ENCODE results near the gene PEPD. TPM values are rescaled to one million over a fixed set of nuclear protein-coding genes. Genes with fewer than 3 reads are reported as not detected.

Gene PEPD
- polyA plus RNA-seq, 3 donors = 61.5 to 218 (median 171) TPM

GRCh38 chr19:33389421-33390100, 132.0 kb downstream of the PEPD start:
- peak overlapping the region; percentile 32 to 60 for H3K27ac ChIP-seq (ENCODE audit: low read depth in 1 of 2, low read length in 2 of 2)
- no peaks in the 10 kb centered on the region for H3K27me3 ChIP-seq (ENCODE audit: control insufficient read depth in 2 of 2, insufficient read depth in 2 of 2, low read length in 2 of 2)
- Mint-ChIP-seq H3K27me3 (ENCODE audit: low read depth in 3 of 3) (no peaks in the 10 kb centered on the region), H3K9me3 (no peaks in the 10 kb centered on the region), H3K27ac (peak overlapping the region in 6 of 7 donors; percentile 36 to 85 (median 61)), H3K4me3 (no peak overlapping the region), H3K4me1 (peaks cover 62% of the 10 kb centered on the region), H3K36me3 (peaks cover 20 to 24% of the 10 kb centered on the region in 2 donors)
- H3K9me3 ChIP-seq (replicated peaks in 1 of 2; ENCODE audit: control insufficient read depth in 1 of 2, insufficient read depth in 1 of 2, low read length in 2 of 2) = no peaks in the 10 kb centered on the region
- WGBS (ENCODE audit: insufficient coverage) = 48% methylated on average over 17 of the region's 22 CpGs
- peaks cover 93% of the 10 kb centered on the region for H3K79me2 ChIP-seq (ENCODE audit: insufficient read depth, low read length)
- peaks cover 20 to 25% of the 10 kb centered on the region in 2 donors for H3K36me3 ChIP-seq (replicated peaks in 1 of 2; ENCODE audit: control insufficient read depth in 1 of 2, insufficient read depth in 2 of 2, low read length in 2 of 2)
- peaks cover 58 to 66% of the 10 kb centered on the region in 2 donors for H3K4me1 ChIP-seq (ENCODE audit: control insufficient read depth in 1 of 2, insufficient read depth in 2 of 2, low read length in 2 of 2)
- peaks cover 37% of the 10 kb centered on the region for H4K20me1 ChIP-seq (ENCODE audit: insufficient read depth, low read length)
- intact Hi-C loops (cut with micrococcal nuclease) = no loop called here
- peak overlapping the region in 1 of 3 experiments; percentile 10 for H3K4me3 ChIP-seq (replicated peaks in 1 of 3; ENCODE audit: low read depth in 2 of 3, low read length in 3 of 3)
- H2AFZ ChIP-seq (ENCODE audit: insufficient read depth, low read depth, low read length, poor library complexity, severe bottlenecking) = peak overlapping the region; percentile 47
- no peak for DNase-seq
- peak overlapping the region; percentile 58 for H3K4me2 ChIP-seq (replicated peaks; ENCODE audit: extremely low read depth, low read length, poor library complexity, severe bottlenecking)
- no peak for TF ChIP-seq CTCF (IDR thresholded peaks at IDR 0.05)
- H3K9ac ChIP-seq (ENCODE audit: insufficient read depth, low read length, poor library complexity, severe bottlenecking) = peak overlapping the region; percentile 59

GRCh38 chr19:33388725-33389420, 132.7 kb downstream of the PEPD start:
- peak overlapping the region; percentile 32 to 60 for H3K27ac ChIP-seq (ENCODE audit: low read depth in 1 of 2, low read length in 2 of 2)
- H3K27me3 ChIP-seq (ENCODE audit: control insufficient read depth in 2 of 2, insufficient read depth in 2 of 2, low read length in 2 of 2) = no peaks in the 10 kb centered on the region
- WGBS (ENCODE audit: insufficient coverage) = 94% methylated on average over 28 of the region's 28 CpGs
- no peak for DNase-seq
- peaks cover 20 to 28% of the 10 kb centered on the region in 2 donors for H3K36me3 ChIP-seq (replicated peaks in 1 of 2; ENCODE audit: control insufficient read depth in 1 of 2, insufficient read depth in 2 of 2, low read length in 2 of 2)
- H3K27ac Mint-ChIP-seq = peak overlapping the region in 4 of 7 donors; percentile 36 to 85 (median 54)
- TF ChIP-seq CTCF (IDR thresholded peaks at IDR 0.05) = no peak
- no peak overlapping the region for H2AFZ ChIP-seq (ENCODE audit: insufficient read depth, low read depth, low read length, poor library complexity, severe bottlenecking)
- peaks cover 22 to 29% of the 10 kb centered on the region in 2 donors for H3K36me3 Mint-ChIP-seq
- no peaks in the 10 kb centered on the region for H3K9me3 Mint-ChIP-seq
- H3K27me3 Mint-ChIP-seq (ENCODE audit: low read depth in 3 of 3) = no peaks in the 10 kb centered on the region
- no peak overlapping the region for H3K4me3 ChIP-seq (replicated peaks in 1 of 3; ENCODE audit: low read depth in 2 of 3, low read length in 3 of 3)
- intact Hi-C loops (cut with micrococcal nuclease) = no loop called here
- no peak overlapping the region for H3K9ac ChIP-seq (ENCODE audit: insufficient read depth, low read length, poor library complexity, severe bottlenecking)
- no peak overlapping the region for H3K4me2 ChIP-seq (replicated peaks; ENCODE audit: extremely low read depth, low read length, poor library complexity, severe bottlenecking)
- peaks cover 44% of the 10 kb centered on the region for H4K20me1 ChIP-seq (ENCODE audit: insufficient read depth, low read length)
- peaks cover 99% of the 10 kb centered on the region for H3K79me2 ChIP-seq (ENCODE audit: insufficient read depth, low read length)
- H3K4me1 ChIP-seq (ENCODE audit: control insufficient read depth in 1 of 2, insufficient read depth in 2 of 2, low read length in 2 of 2) = peaks cover 51 to 59% of the 10 kb centered on the region in 2 donors
- no peaks in the 10 kb centered on the region for H3K9me3 ChIP-seq (replicated peaks in 1 of 2; ENCODE audit: control insufficient read depth in 1 of 2, insufficient read depth in 1 of 2, low read length in 2 of 2)
- H3K4me1 Mint-ChIP-seq = peaks cover 58% of the 10 kb centered on the region
- H3K4me3 Mint-ChIP-seq = no peak overlapping the region
